ENCODE measurements around the gene ESRRA. TPM values are rescaled to one million over a fixed set of nuclear protein-coding genes. Genes with fewer than 3 reads are reported as not detected.

ESRRA gene
- total RNA-seq, 2 donors from 2014 or later, result 25.7 to 26.6 TPM

GRCh38 chr11:64265176-64266160 lies 39.9 kb upstream of the ESRRA start:
- Mint-ChIP-seq H3K27ac (no peak overlapping the region), H3K4me1 (peaks cover 19% of the 10 kb centered on the region), H3K27me3 (no peaks in the 10 kb centered on the region), H3K36me3 (ENCODE audit: low read depth) (peaks cover 4% of the 10 kb centered on the region), H3K4me3 (no peak overlapping the region)
- ATAC-seq (no peak), DNase-seq (no peak)
- no peaks in the 10 kb centered on the region for H3K9me3 ChIP-seq (ENCODE audit: control insufficient read depth, low read length, poor library complexity, severe bottlenecking)

- H3K4me1 Mint-ChIP-seq, result peaks cover 21% of the 10 kb centered on the region
- no peaks in the 10 kb centered on the region for H3K9me3 ChIP-seq (ENCODE audit: control insufficient read depth, low read length, poor library complexity, severe bottlenecking)
- H3K27me3 Mint-ChIP-seq, result no peaks in the 10 kb centered on the region
- peaks cover 4% of the 10 kb centered on the region for H3K36me3 Mint-ChIP-seq (ENCODE audit: low read depth)
- peak overlapping the region; percentile 41 for H3K4me3 Mint-ChIP-seq
- DNase-seq (no peak), ATAC-seq (no peak)
- no peak overlapping the region for H3K27ac Mint-ChIP-seq
These were observed 39.0 kb upstream of the ESRRA start for GRCh38 chr11:64266339-64266738.

- Mint-ChIP-seq H3K4me3 (no peak overlapping the region), H3K27me3 (no peaks in the 10 kb centered on the region), H3K4me1 (peaks cover 21% of the 10 kb centered on the region), H3K27ac (peak overlapping the region; percentile 99), H3K36me3 (ENCODE audit: low read depth) (peaks cover 4% of the 10 kb centered on the region)
- no peak for DNase-seq
- H3K9me3 ChIP-seq (ENCODE audit: control insufficient read depth, low read length, poor library complexity, severe bottlenecking), result no peaks in the 10 kb centered on the region
- ATAC-seq, result no peak
These were observed 37.9 kb upstream of the ESRRA start for GRCh38 chr11:64267207-64267945.

- H3K27me3 Mint-ChIP-seq, result no peaks in the 10 kb centered on the region
- peak overlapping the region; percentile 96 for H3K4me3 Mint-ChIP-seq
- no peaks in the 10 kb centered on the region for H3K9me3 ChIP-seq (ENCODE audit: control insufficient read depth, low read length, poor library complexity, severe bottlenecking)
- H3K4me1 Mint-ChIP-seq, result peaks cover 19% of the 10 kb centered on the region
- peak overlapping the region; percentile 99 for H3K27ac Mint-ChIP-seq
- DNase-seq, result no peak
- ATAC-seq, result no peak
- peaks cover 4% of the 10 kb centered on the region for H3K36me3 Mint-ChIP-seq (ENCODE audit: low read depth)
These were observed 37.1 kb upstream of the ESRRA start for GRCh38 chr11:64268025-64268892.

GRCh38 chr11:64268893-64269539 lies 36.3 kb upstream of the ESRRA start:
- DNase-seq (peak in 1 of 3 donors; percentile 28), ATAC-seq (no peak)
- Mint-ChIP-seq H3K4me1 (peaks cover 19% of the 10 kb centered on the region), H3K27me3 (no peaks in the 10 kb centered on the region), H3K36me3 (ENCODE audit: low read depth) (peaks cover 4% of the 10 kb centered on the region), H3K4me3 (peak overlapping the region; percentile 96), H3K27ac (peak overlapping the region; percentile 99)
- no peaks in the 10 kb centered on the region for H3K9me3 ChIP-seq (ENCODE audit: control insufficient read depth, low read length, poor library complexity, severe bottlenecking)

- Mint-ChIP-seq H3K4me1 (peaks cover 19% of the 10 kb centered on the region), H3K4me3 (peak overlapping the region; percentile 96), H3K36me3 (ENCODE audit: low read depth) (peaks cover 4% of the 10 kb centered on the region), H3K27ac (peak overlapping the region; percentile 99), H3K27me3 (no peaks in the 10 kb centered on the region)
- no peaks in the 10 kb centered on the region for H3K9me3 ChIP-seq (ENCODE audit: control insufficient read depth, low read length, poor library complexity, severe bottlenecking)
- peak; percentile 94 to 97 (median 94) for DNase-seq
- peak; percentile 77 for ATAC-seq
These were observed 35.6 kb upstream of the ESRRA start for GRCh38 chr11:64269540-64270220.

GRCh38 chr11:64275031-64275800 lies 30.1 kb upstream of the ESRRA start:
- Mint-ChIP-seq H3K36me3 (ENCODE audit: low read depth) (peaks cover 6% of the 10 kb centered on the region), H3K27ac (no peak overlapping the region), H3K4me1 (peaks cover 4% of the 10 kb centered on the region), H3K4me3 (no peak overlapping the region), H3K27me3 (no peaks in the 10 kb centered on the region)
- H3K9me3 ChIP-seq (ENCODE audit: control insufficient read depth, low read length, poor library complexity, severe bottlenecking), result no peaks in the 10 kb centered on the region
- DNase-seq (no peak), ATAC-seq (no peak)

- ATAC-seq (no peak), DNase-seq (no peak)
- Mint-ChIP-seq H3K4me1 (no peaks in the 10 kb centered on the region), H3K27me3 (no peaks in the 10 kb centered on the region), H3K36me3 (ENCODE audit: low read depth) (peaks cover 4% of the 10 kb centered on the region), H3K4me3 (no peak overlapping the region), H3K27ac (no peak overlapping the region)
- H3K9me3 ChIP-seq (ENCODE audit: control insufficient read depth, low read length, poor library complexity, severe bottlenecking), result no peaks in the 10 kb centered on the region
These were observed 29.5 kb upstream of the ESRRA start for GRCh38 chr11:64275841-64276240.

GRCh38 chr11:64276653-64277431 lies 28.5 kb upstream of the ESRRA start:
- H3K4me3 Mint-ChIP-seq, result no peak overlapping the region

GRCh38 chr11:64278576-64279190 lies 26.6 kb upstream of the ESRRA start:
- Mint-ChIP-seq H3K36me3 (ENCODE audit: low read depth) (peaks cover 4% of the 10 kb centered on the region), H3K4me3 (peak overlapping the region; percentile 28), H3K27ac (peak overlapping the region; percentile 86), H3K4me1 (peaks cover 7% of the 10 kb centered on the region), H3K27me3 (no peaks in the 10 kb centered on the region)
- no peaks in the 10 kb centered on the region for H3K9me3 ChIP-seq (ENCODE audit: control insufficient read depth, low read length, poor library complexity, severe bottlenecking)
- DNase-seq (no peak), ATAC-seq (no peak)

More at GRCh38 chr11:64276653-64277431, 28.5 kb upstream of the ESRRA start:
- peaks cover 2% of the 10 kb centered on the region for H3K4me1 Mint-ChIP-seq
- H3K27me3 Mint-ChIP-seq, result no peaks in the 10 kb centered on the region
- ATAC-seq (no peak), DNase-seq (no peak)
- H3K36me3 Mint-ChIP-seq (ENCODE audit: low read depth), result peaks cover 4% of the 10 kb centered on the region
- H3K27ac Mint-ChIP-seq, result no peak overlapping the region
- no peaks in the 10 kb centered on the region for H3K9me3 ChIP-seq (ENCODE audit: control insufficient read depth, low read length, poor library complexity, severe bottlenecking)
